ENCODE measurements around the gene PIK3R1. TPM values are rescaled to one million over a fixed set of nuclear protein-coding genes. Genes with fewer than 3 reads are reported as not detected.

The PIK3R1 gene
- total RNA-seq, 4 donors from 2014 or later = 244 to 563 (median 329) TPM

DNA sequence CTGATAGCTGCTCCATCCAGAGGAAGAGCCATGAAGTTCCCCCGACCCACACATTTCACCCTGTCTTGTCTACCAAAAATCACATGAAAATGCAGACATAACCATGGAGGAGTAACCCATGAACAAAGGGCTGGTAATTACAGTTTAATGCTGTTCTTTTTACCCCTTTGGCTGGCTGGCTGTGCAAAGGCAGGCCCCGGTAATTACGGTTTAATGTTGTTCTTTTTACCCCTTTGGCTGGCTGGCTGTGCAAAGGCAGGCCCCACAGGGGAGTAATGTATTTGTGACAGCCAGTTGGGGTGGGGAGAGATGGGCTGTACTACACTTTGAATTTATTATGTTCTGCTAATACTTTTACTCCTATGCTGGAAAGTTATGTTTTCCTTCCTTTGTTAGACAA is 41.7 kb downstream of the PIK3R1 start:
- WGBS = 41% methylated on average over 3 of the region's 3 CpGs

DNA sequence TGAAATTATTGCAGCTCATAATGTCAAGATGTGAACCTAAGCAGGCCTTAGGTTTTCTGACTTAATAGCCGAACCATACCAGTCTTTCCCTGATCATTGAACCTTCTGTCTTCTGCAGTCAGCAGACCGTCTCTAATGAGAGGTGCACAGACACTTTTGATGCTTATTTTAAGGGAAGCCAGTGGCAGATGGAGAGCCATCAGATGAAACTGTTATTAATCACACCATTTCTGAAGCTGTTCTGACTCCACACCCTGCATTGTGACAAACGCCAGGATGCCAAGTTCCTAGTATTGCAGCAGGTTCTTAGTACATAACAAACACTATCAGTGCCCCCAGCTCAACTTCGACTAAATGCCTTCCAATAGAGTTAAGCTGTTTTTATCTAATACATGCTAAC is 43.0 kb downstream of the PIK3R1 start:
- no peak for DNase-seq (ENCODE audit: extremely low spot score)
- H3K36me3 ChIP-seq = no peaks in the 10 kb centered on the region
- no peaks in the 10 kb centered on the region for H3K27me3 ChIP-seq
- no peak for TF ChIP-seq EP300 (IDR thresholded peaks at IDR 0.05)
- TF ChIP-seq CTCF (IDR thresholded peaks at IDR 0.05) = no peak
- peaks cover 87 to 97% (median 91%) of the 10 kb centered on the region in 4 donors for H3K4me1 ChIP-seq
- H3K27ac ChIP-seq (replicated peaks in 1 of 4) = peak overlapping the region; percentile 67 to 82 (median 78)
- intact Hi-C loops (cut with DNase I) = loop anchor here (10.0 kb wide), 3 partner anchors 84 to 1014 kb away; no protein-coding TSS in a partner anchor
- WGBS = 56% methylated on average over 4 of the region's 4 CpGs
- H3K9me3 ChIP-seq = no peaks in the 10 kb centered on the region
- no peak overlapping the region for H3K4me3 ChIP-seq

More for the DNA sequence above, 41.7 kb downstream of the PIK3R1 start:
- intact Hi-C loops (cut with DNase I) = loop anchor here (10.0 kb wide), 3 partner anchors 82 to 1012 kb away; no protein-coding TSS in a partner anchor
- Histone ChIP-seq H3K9me3 (no peaks in the 10 kb centered on the region), H3K4me3 (peak overlapping the region; percentile 4 to 13 (median 6)), H3K36me3 (no peaks in the 10 kb centered on the region), H3K4me1 (peaks cover 88 to 100% (median 100%) of the 10 kb centered on the region in 4 donors), H3K27ac (replicated peaks in 1 of 4) (peak overlapping the region; percentile 67 to 82 (median 78)), H3K27me3 (no peaks in the 10 kb centered on the region)
- no peak for DNase-seq (ENCODE audit: extremely low spot score)
- TF ChIP-seq CTCF (IDR thresholded peaks at IDR 0.05) (no peak), POLR2A (IDR thresholded peaks at IDR 0.05; ENCODE audit: low read depth) (no peak), POLR2AphosphoS5 (IDR thresholded peaks at IDR 0.05) (no peak), EP300 (IDR thresholded peaks at IDR 0.05) (no peak)

- WGBS = 72% methylated on average over 2 of the region's 2 CpGs
- H3K27ac ChIP-seq (replicated peaks in 1 of 4) = peak overlapping the region; percentile 67 to 82 (median 78)
- peaks cover 87 to 97% (median 91%) of the 10 kb centered on the region in 4 donors for H3K4me1 ChIP-seq
- no peaks in the 10 kb centered on the region for H3K9me3 ChIP-seq
- TF ChIP-seq POLR2AphosphoS5 (IDR thresholded peaks at IDR 0.05) = peak in 1 of 2 donors; percentile 32
- TF ChIP-seq CTCF (IDR thresholded peaks at IDR 0.05) = no peak
- intact Hi-C loops (cut with DNase I) = loop anchor here (10.0 kb wide), 3 partner anchors 85 to 1015 kb away; no protein-coding TSS in a partner anchor
- no peak for DNase-seq (ENCODE audit: extremely low spot score)
- H3K36me3 ChIP-seq = no peaks in the 10 kb centered on the region
- H3K4me3 ChIP-seq = no peak overlapping the region
- H3K27me3 ChIP-seq = no peaks in the 10 kb centered on the region
Measured at GRCh38 chr5:68259700-68260099, 44.1 kb downstream of the PIK3R1 start.

GRCh38 chr5:68260467-68260866 is 44.9 kb downstream of the PIK3R1 start:
- no peak overlapping the region for H3K4me3 ChIP-seq
- no peaks in the 10 kb centered on the region for H3K9me3 ChIP-seq
- TF ChIP-seq POLR2AphosphoS5 (IDR thresholded peaks at IDR 0.05) (peak in 1 of 2 donors; percentile 26), EP300 (IDR thresholded peaks at IDR 0.05) (no peak)
- no peaks in the 10 kb centered on the region for H3K27me3 ChIP-seq
- WGBS = 77% methylated on average over 3 of the region's 3 CpGs
- intact Hi-C loops (cut with DNase I) = no loop called here
- peak overlapping the region; percentile 42 to 82 (median 78) for H3K27ac ChIP-seq (replicated peaks in 1 of 4)
- H3K36me3 ChIP-seq = no peaks in the 10 kb centered on the region
- DNase-seq (ENCODE audit: extremely low spot score) = no peak
- H3K4me1 ChIP-seq = peaks cover 88 to 97% (median 91%) of the 10 kb centered on the region in 4 donors

DNA sequence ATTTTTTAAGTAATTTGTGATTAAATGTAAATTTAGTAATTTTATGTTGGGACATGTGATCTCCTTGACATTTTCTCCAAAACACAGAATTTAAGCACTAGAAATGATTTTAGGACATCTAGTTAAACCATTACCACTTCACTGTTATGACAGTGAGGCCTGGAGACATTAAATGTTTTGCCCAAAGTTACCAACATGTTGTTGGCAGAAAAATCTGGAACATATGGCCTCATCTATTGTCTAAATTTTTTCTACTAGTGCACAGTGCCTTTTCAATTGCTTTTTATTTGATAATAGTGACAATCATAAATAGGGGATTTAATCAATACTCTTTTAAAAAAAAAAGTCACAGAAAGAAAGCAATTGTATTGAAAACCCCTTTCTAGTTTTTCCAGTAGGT is 45.6 kb downstream of the PIK3R1 start:
- Histone ChIP-seq H3K27ac (replicated peaks in 1 of 4) (peak overlapping the region; percentile 42 to 82 (median 78)), H3K9me3 (no peaks in the 10 kb centered on the region), H3K4me3 (no peak overlapping the region), H3K36me3 (no peaks in the 10 kb centered on the region), H3K4me1 (peaks cover 89 to 97% (median 91%) of the 10 kb centered on the region in 4 donors), H3K27me3 (no peaks in the 10 kb centered on the region)
- no peak for TF ChIP-seq POLR2AphosphoS5 (IDR thresholded peaks at IDR 0.05)
- no peak for TF ChIP-seq CTCF (IDR thresholded peaks at IDR 0.05)
- TF ChIP-seq POLR2A (IDR thresholded peaks at IDR 0.05; ENCODE audit: low read depth) = no peak
- TF ChIP-seq EP300 (IDR thresholded peaks at IDR 0.05) = no peak
- intact Hi-C loops (cut with DNase I) = no loop called here
- no peak for DNase-seq (ENCODE audit: extremely low spot score)
